Fibroblast of skin of right quadriceps (primary cell): Measurements from ENCODE around the gene CNPY2.
"Not testable (repeated sequence)": the region's sequence is repeated elsewhere in the genome, so short reads cannot be mapped to it uniquely, and the experiment has no call there.

ENCODE experiments used
- DNase-seq: peaks from one replicate; pipeline ENCODE4 v3.0.0-alpha.2; 2013

The CNPY2 gene

GRCh38 chr12:56315622-56316473 lies at the start of gene CNPY2:
CNPY2 (minus strand) TSS chr12:56315988; CDS start chr12:56315217, 771 bp downstream.
- DNase-seq: peak; percentile 96

- DNase-seq: no peak
Observed at GRCh38 chr12:56362130-56363059, 46.6 kb upstream of the CNPY2 start, which contains the start of gene APOF. APOF (minus strand) TSS chr12:56362857; CDS start chr12:56362745, 112 bp downstream.

- no peak for DNase-seq
Observed at GRCh38 chr12:56361487-56362129, 45.8 kb upstream of the CNPY2 start.

GRCh38 chr12:56359851-56360767 lies 44.3 kb upstream of the CNPY2 start, which contains the start of gene STAT2:
STAT2 (minus strand) TSS chr12:56360107; CDS start chr12:56356571, 3,536 bp downstream.
- peak; percentile 100 for DNase-seq

- DNase-seq: peak; percentile 84
Observed at GRCh38 chr12:56358836-56359532, 43.2 kb upstream of the CNPY2 start.

GRCh38 chr12:56351325-56351724 lies 35.5 kb upstream of the CNPY2 start:
- no peak for DNase-seq

- no peak for DNase-seq
Observed at GRCh38 chr12:56350662-56351061, 34.9 kb upstream of the CNPY2 start.

- no peak for DNase-seq
Observed at GRCh38 chr12:56348776-56349175, 33.0 kb upstream of the CNPY2 start.

- not testable (repeated sequence) for DNase-seq
Observed at GRCh38 chr12:56347255-56347654, 31.5 kb upstream of the CNPY2 start.

GRCh38 chr12:56346675-56347074 lies 30.9 kb upstream of the CNPY2 start:
- no peak for DNase-seq

GRCh38 chr12:56342290-56342689 lies 26.5 kb upstream of the CNPY2 start:
- DNase-seq: not testable (repeated sequence)

- DNase-seq: no peak
Observed at GRCh38 chr12:56341616-56342015, 25.8 kb upstream of the CNPY2 start.

GRCh38 chr12:56339158-56339422 lies 23.3 kb upstream of the CNPY2 start:
- no peak for DNase-seq

GRCh38 chr12:56338308-56339157 lies 22.7 kb upstream of the CNPY2 start, which contains the start of gene IL23A:
IL23A (plus strand) TSS chr12:56338884; CDS start chr12:56339045, 161 bp downstream.
- DNase-seq: peak; percentile 17

- DNase-seq: no peak
Observed at GRCh38 chr12:56337753-56338251, 22.0 kb upstream of the CNPY2 start.

GRCh38 chr12:56336361-56337167 lies 20.8 kb upstream of the CNPY2 start:
- DNase-seq: no peak

- DNase-seq: not testable (repeated sequence)
Observed at GRCh38 chr12:56335527-56335926, 19.7 kb upstream of the CNPY2 start.

GRCh38 chr12:56334490-56334793 lies 18.7 kb upstream of the CNPY2 start:
- DNase-seq: no peak
